ENCODE measurements around the gene RAB20.
"Not testable (repeated sequence)": the region's sequence is repeated elsewhere in the genome, so short reads cannot be mapped to it uniquely, and the experiment has no call there.

Gene RAB20

DNA sequence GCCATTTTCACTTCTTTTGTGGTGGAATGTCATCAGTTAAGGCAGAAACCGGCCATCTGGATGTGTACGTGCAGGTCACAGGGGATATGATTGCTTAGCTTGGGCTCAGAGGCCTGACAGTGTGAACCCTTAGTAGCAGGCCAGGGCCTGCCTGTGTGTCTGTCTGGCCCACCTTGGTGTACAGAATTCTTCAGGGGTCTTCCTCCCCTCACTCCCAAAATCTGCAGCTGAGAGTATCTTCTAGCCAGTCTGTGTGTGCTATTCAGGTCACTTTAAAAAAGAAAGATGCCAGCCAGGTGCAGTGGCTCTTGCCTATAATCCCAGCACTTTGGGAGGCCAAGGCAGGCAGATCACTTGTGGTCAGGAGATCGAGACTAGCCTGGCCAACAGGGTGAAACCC lies 74.6 kb downstream of the RAB20 start:
- not testable (repeated sequence) for DNase-seq

- no peak for DNase-seq
Measured at GRCh38 chr13:110486061-110486715, 75.3 kb downstream of the RAB20 start.

DNA sequence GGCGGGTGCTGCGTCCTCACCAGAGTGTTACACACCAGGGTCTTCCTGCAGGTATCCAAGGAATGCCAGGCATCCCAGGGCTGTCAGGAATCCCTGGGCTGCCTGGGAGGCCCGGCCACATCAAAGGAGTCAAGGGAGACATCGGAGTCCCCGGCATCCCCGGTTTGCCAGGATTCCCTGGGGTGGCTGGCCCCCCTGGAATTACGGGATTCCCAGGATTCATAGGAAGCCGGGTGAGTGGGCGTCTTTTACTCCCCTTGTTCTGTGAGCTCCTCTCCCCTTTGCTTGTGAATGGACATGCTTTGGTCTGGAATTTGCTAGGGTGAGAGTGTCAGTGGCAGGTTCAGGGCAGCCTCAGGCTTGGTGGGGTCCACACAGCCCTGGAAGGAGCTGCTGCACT lies 75.9 kb downstream of the RAB20 start:
- DNase-seq: no peak

- DNase-seq: no peak
Measured at GRCh38 chr13:110484290-110485048, 77.1 kb downstream of the RAB20 start.

DNA sequence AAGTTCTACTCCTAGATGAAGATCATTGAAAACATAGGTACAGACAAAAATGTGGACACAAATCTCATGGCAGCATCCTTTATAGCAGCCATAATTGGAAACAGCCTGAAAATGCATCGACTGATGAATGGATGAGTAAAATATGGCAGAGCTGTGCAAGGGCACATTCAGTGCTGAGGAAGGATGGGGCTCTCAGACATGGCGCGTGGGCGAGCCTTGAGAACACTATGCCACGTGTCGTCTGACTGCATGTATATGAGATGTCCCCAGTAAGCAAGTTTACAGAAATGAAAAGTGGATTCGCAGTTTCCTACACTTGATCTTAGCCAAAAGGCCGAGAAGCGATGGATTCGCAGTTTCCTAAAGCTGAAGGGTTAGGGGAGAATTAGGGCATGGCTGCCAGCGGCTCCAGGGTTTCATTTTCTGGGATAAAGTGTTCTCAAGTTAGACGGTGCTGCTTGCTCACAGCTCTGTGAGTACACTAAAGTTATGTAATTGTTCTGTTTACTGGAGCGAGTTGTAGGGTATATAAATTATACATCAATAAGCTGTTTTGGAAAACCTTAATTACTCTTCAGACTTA lies 78.0 kb downstream of the RAB20 start:
- DNase-seq: no peak

- no peak for DNase-seq
Measured at GRCh38 chr13:110480161-110480560, 81.4 kb downstream of the RAB20 start.

- DNase-seq: no peak
Measured at GRCh38 chr13:110479648-110480047, 81.9 kb downstream of the RAB20 start.

DNA sequence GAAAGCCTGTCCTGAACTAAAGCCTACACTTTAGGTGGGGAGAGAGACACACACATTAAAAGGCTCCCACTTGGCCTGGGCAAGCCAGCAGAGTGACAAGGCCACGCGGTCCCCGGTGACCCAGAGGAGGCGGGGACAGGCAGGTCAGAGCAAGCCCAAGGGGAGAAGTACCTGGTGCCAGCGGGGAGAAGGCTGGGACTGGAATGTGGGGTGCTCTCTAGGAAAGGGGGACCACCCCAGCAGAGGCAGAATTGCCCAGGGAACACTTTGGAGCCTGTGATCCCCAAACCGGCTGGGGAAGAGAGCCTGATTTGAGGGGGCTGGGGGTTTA lies 82.3 kb downstream of the RAB20 start:
- DNase-seq: no peak

- no peak for DNase-seq
Measured at GRCh38 chr13:110478405-110479214, 82.9 kb downstream of the RAB20 start.

GRCh38 chr13:110477706-110478245 lies 83.7 kb downstream of the RAB20 start:
- DNase-seq: no peak

- no peak for DNase-seq
Measured at GRCh38 chr13:110476220-110476617, 85.3 kb downstream of the RAB20 start.

- no peak for DNase-seq
Measured at GRCh38 chr13:110475550-110476219, 85.8 kb downstream of the RAB20 start.

DNA sequence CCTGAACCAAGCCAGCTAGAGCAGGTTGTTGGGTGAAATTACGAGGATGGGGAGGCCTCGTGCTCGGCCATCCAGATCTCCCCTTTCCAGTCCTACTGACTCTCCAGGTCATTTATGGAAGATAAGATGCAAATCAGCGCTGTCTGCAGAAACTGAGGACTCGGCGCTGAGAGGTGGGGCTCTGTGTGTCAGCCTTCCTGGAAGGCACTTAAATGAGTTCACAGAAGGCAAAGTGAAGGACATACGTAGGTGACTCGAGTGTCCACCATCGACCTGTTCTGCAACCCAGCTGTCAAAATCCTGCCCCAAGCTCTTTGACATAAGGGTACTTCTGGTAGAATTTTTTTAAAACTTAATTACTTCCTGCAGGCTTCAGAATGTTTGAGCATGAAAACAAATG lies 86.4 kb downstream of the RAB20 start:
- DNase-seq: no peak

- no peak for DNase-seq
Measured at GRCh38 chr13:110474713-110475112, 86.8 kb downstream of the RAB20 start.

Data from CD4-positive, alpha-beta T cell treated with Interleukin-1 beta for 1 hour (primary cell).